Measurements from ENCODE around the gene NEK7.

DNA sequence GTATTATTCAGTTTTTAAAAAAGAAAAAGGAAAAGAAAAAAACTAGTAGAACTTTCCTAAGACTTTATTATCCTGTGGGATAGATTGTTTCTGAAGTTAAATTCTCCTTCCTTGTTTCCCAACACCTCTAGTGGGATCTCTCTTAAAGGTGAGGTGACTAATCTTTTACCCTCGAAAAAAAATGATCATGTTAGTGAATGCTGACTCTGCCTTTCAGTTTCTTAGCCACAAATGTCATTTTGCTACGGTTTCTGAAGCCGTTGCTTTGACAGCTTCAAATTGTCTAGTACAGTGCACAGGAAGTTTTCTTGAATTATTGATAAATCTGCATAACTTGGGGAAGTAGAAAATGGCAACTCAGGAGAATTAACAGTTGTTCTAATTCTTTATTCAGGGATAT lies 13.0 kb upstream of the NEK7 start:
- TF ChIP-seq, protein P1, sequence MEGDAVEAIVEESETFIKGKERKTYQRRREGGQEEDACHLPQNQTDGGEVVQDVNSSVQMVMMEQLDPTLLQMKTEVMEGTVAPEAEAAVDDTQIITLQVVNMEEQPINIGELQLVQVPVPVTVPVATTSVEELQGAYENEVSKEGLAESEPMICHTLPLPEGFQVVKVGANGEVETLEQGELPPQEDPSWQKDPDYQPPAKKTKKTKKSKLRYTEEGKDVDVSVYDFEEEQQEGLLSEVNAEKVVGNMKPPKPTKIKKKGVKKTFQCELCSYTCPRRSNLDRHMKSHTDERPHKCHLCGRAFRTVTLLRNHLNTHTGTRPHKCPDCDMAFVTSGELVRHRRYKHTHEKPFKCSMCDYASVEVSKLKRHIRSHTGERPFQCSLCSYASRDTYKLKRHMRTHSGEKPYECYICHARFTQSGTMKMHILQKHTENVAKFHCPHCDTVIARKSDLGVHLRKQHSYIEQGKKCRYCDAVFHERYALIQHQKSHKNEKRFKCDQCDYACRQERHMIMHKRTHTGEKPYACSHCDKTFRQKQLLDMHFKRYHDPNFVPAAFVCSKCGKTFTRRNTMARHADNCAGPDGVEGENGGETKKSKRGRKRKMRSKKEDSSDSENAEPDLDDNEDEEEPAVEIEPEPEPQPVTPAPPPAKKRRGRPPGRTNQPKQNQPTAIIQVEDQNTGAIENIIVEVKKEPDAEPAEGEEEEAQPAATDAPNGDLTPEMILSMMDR (conservative IDR thresholded peaks at IDR 0.05; ENCODE audit: low read depth, low read length) = no peak
- no peak for TF ChIP-seq EZH2 (IDR thresholded peaks at IDR 0.05; ENCODE audit: low read length, unreplicated experiment)

Measured in PC-3 (cell line).